Measurements from ENCODE around the gene DHX38. TPM values are rescaled to one million over a fixed set of nuclear protein-coding genes. Genes with fewer than 3 reads are reported as not detected.

Gene DHX38
- total and polyA plus RNA-seq, 2 donors from 2014 or later = 23.3 to 60.9 TPM

DNA sequence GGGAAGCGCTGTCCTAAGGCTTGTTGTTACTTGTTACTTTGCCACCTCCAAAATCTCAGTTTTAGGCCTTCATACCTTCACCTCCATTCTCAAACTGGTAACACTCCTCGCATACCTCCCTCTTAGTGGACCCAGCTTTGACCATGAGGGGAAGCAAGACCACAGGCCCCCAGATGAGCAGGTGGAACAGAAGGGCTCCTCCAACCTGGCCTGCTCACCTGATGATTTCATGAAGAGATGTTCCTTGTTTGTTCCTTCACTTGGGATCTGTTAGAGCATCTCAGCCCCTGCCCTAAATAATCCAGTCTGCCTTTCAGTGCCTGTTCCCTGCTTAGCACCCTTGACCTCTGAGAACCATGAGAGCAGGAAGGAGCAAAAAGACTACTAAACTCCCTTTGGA lies 28.7 kb downstream of the DHX38 start:
- Histone ChIP-seq H3K27me3 (ENCODE audit: control insufficient read depth, insufficient read depth, low read length) (no peaks in the 10 kb centered on the region), H3K9ac (ENCODE audit: low read length in 3 of 3) (no peak overlapping the region), H3K4me1 (ENCODE audit: control insufficient read depth in 2 of 3, insufficient read depth in 2 of 3, low read depth in 1 of 3, low read length in 3 of 3) (peaks cover 0 to 10% (median 6%) of the 10 kb centered on the region in 3 donors), H3K4me3 (ENCODE audit: low read length in 3 of 3) (no peak overlapping the region), H3K27ac (ENCODE audit: low read depth in 2 of 2, low read length in 2 of 2) (no peak overlapping the region), H3K36me3 (ENCODE audit: control insufficient read depth in 2 of 3, insufficient read depth in 3 of 3, low read length in 3 of 3) (no peaks in the 10 kb centered on the region), H3K9me3 (ENCODE audit: control insufficient read depth in 2 of 3, insufficient read depth in 1 of 3, low read length in 3 of 3) (no peaks in the 10 kb centered on the region)
- FAIRE-seq (no peak), DNase-seq (no peak)
- TF ChIP-seq, protein P1, sequence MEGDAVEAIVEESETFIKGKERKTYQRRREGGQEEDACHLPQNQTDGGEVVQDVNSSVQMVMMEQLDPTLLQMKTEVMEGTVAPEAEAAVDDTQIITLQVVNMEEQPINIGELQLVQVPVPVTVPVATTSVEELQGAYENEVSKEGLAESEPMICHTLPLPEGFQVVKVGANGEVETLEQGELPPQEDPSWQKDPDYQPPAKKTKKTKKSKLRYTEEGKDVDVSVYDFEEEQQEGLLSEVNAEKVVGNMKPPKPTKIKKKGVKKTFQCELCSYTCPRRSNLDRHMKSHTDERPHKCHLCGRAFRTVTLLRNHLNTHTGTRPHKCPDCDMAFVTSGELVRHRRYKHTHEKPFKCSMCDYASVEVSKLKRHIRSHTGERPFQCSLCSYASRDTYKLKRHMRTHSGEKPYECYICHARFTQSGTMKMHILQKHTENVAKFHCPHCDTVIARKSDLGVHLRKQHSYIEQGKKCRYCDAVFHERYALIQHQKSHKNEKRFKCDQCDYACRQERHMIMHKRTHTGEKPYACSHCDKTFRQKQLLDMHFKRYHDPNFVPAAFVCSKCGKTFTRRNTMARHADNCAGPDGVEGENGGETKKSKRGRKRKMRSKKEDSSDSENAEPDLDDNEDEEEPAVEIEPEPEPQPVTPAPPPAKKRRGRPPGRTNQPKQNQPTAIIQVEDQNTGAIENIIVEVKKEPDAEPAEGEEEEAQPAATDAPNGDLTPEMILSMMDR (IDR thresholded peaks at IDR 0.05; ENCODE audit: borderline replicate concordance, extremely low read depth, insufficient read depth) = no peak
- intact Hi-C loops (cut with DNase I) = no loop called here

GRCh38 chr16:72122916-72123315 lies 29.3 kb downstream of the DHX38 start:
- H3K27ac ChIP-seq (ENCODE audit: low read depth in 2 of 2, low read length in 2 of 2) = no peak overlapping the region
- H3K4me1 ChIP-seq (ENCODE audit: control insufficient read depth in 2 of 3, insufficient read depth in 2 of 3, low read depth in 1 of 3, low read length in 3 of 3) = peaks cover 0 to 10% (median 6%) of the 10 kb centered on the region in 3 donors
- no peak overlapping the region for H3K4me3 ChIP-seq (ENCODE audit: low read length in 3 of 3)
- DNase-seq = no peak
- no peaks in the 10 kb centered on the region for H3K36me3 ChIP-seq (ENCODE audit: control insufficient read depth in 2 of 3, insufficient read depth in 3 of 3, low read length in 3 of 3)
- no peak for FAIRE-seq
- intact Hi-C loops (cut with DNase I) = no loop called here
- H3K9me3 ChIP-seq (ENCODE audit: control insufficient read depth in 2 of 3, insufficient read depth in 1 of 3, low read length in 3 of 3) = no peaks in the 10 kb centered on the region
- TF ChIP-seq, protein P1 (IDR thresholded peaks at IDR 0.05; ENCODE audit: borderline replicate concordance, extremely low read depth, insufficient read depth) = no peak
- H3K9ac ChIP-seq (ENCODE audit: low read length in 3 of 3) = no peak overlapping the region
- no peaks in the 10 kb centered on the region for H3K27me3 ChIP-seq (ENCODE audit: control insufficient read depth, insufficient read depth, low read length)

GRCh38 chr16:72123426-72123825 lies 29.8 kb downstream of the DHX38 start:
- intact Hi-C loops (cut with DNase I) = no loop called here

More at GRCh38 chr16:72123426-72123825, 29.8 kb downstream of the DHX38 start:
- Histone ChIP-seq H3K27me3 (ENCODE audit: control insufficient read depth, insufficient read depth, low read length) (no peaks in the 10 kb centered on the region), H3K4me3 (ENCODE audit: low read length in 3 of 3) (no peak overlapping the region), H3K9ac (ENCODE audit: low read length in 3 of 3) (no peak overlapping the region), H3K4me1 (ENCODE audit: control insufficient read depth in 2 of 3, insufficient read depth in 2 of 3, low read depth in 1 of 3, low read length in 3 of 3) (peaks cover 0 to 10% (median 6%) of the 10 kb centered on the region in 3 donors), H3K36me3 (ENCODE audit: control insufficient read depth in 2 of 3, insufficient read depth in 3 of 3, low read length in 3 of 3) (no peaks in the 10 kb centered on the region), H3K27ac (ENCODE audit: low read depth in 2 of 2, low read length in 2 of 2) (no peak overlapping the region), H3K9me3 (ENCODE audit: control insufficient read depth in 2 of 3, insufficient read depth in 1 of 3, low read length in 3 of 3) (no peaks in the 10 kb centered on the region)
- TF ChIP-seq, protein P1 (IDR thresholded peaks at IDR 0.05; ENCODE audit: borderline replicate concordance, extremely low read depth, insufficient read depth) = no peak
- DNase-seq (no peak), FAIRE-seq (no peak)

All from kidney (tissue), 14 donors.